GM19193 (cell line): Measurements from ENCODE around the gene EXOC3L2.

ENCODE experiments used
- POLR2A ChIP-seq: IDR thresholded peaks from 4 replicates; pipeline ENCODE4 v1.6.1; 2011; ENCODE audit not compliant: insufficient read depth, insufficient read length; ENCODE audit errors: extremely low read depth

The EXOC3L2 gene

GRCh38 chr19:45166723-45167252 is 78.4 kb downstream of the EXOC3L2 start:
- TF ChIP-seq POLR2A, result no peak

DNA sequence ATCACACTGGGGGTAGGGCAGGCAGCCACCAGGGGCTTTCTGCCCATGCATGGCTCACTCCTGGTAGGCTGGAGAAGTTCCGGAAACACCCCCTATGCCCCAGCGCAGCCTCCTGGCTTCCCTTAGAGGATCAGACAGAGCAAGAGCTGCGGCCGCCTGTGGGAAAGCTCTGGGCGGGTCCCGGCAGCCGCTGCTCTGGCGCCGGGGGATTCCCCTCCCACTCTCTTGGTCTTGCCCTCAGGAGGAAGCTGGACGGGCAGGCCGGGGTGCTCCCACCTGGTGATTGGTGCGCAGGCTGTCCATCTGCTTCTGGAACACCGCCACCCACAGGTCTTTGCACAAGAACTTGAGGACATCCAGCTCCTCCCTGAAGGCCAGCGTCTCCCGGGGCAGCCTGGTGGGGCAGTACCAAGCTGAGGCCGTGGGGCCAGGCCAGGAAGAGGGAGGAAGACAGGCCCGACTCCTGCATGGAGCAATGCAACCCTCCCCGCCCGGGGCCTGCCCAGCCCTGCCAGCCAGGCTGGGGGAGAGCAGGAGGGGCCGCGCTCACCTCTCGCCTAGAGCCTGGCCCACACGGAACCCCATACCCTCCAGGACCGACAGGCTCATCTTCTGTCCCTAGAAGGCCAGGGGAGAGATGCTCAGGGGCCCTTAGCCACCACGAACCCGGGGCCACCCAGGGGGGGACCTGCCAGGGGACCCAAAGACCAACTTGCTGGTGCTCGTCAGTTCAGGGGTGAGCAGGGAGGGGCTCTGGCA is 80.5 kb downstream of the EXOC3L2 start:
- no peak for TF ChIP-seq POLR2A

DNA sequence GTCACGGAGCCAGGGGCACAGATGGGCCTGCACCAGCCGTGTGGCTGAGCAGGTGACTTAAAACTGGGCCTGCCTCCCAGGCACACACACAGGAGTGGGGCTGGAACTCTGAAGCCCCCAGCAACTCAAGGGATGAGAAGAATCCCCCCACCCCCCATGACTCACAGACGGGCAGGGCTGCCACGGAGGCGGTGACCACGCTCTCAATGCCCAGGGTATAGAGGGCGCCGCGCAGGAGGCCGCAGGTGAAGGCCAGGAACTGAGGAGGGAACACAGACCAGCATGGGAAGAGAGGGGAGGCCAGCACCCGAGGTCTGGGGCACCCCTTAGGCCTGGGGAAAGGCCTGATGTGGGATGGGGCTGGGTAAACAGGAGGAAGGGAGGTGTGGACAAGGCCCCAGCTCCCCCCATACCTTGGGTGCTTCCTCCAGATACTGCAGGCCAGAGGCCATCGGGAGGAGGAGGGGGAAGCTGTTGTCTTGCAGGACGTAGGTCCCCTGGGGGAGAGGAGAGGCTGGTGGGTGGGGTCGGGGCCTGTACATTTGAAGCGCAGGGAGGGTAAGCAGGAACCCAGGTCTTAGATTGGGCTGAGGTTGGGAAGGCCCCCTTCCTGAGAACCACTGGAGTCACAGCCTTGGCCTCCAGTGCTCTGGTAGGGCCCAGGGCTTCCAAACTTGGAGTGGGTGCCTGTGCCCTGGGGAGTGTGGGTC is 81.3 kb downstream of the EXOC3L2 start:
- no peak for TF ChIP-seq POLR2A

DNA sequence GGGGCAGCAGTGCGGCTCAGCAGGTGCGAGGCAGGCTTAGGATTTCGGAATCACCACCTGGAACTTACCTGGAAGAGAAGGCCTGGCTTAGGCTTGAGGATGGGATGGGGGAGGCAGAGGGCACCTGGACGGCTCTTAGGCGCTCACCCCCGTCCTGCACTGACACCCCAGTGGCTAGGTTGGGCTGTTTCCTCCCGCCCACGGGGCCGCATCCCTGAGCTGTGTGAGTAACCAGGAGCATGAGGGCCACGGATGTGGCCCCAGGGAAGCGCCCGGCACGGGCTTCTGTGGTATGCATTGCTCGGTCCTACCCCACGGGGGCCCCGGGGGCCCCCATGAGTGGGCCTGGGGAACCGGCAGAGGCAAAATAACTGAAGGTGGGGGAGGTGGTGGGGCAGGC is 82.1 kb downstream of the EXOC3L2 start:
- TF ChIP-seq POLR2A, result no peak

DNA sequence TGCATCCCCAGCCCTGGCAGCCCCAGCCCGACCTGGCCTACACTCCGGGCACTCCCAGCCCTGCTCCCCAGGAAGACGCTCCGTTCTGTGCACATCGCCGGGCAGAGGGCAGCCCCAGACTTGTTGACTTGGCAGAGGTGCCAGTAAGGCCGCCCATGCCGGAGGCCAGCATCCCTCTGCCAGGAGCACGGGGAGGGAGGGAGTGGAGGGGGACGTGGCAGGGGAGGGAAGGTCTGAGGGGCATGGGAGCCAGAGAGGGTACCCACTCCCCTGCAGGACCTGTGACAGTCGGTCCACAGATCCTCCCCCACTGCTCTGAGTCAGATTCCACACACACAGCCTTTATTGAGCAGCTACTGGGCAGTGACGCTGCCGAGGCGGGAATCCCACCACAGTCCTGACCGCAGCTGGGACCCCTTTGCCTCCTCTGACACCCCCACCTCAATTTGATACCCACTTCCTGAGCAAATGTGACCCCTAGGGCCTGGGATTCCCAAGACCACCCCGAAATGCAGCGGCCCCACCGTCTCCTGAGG is 82.5 kb downstream of the EXOC3L2 start:
- no peak for TF ChIP-seq POLR2A
